NCI-H69 (cell line): ENCODE results near the gene GFOD1.

Source experiments
- DNase-seq: peaks from one replicate; lab custom pipeline; 2025; lab: John Stamatoyannopoulos, UW

Gene GFOD1

DNA sequence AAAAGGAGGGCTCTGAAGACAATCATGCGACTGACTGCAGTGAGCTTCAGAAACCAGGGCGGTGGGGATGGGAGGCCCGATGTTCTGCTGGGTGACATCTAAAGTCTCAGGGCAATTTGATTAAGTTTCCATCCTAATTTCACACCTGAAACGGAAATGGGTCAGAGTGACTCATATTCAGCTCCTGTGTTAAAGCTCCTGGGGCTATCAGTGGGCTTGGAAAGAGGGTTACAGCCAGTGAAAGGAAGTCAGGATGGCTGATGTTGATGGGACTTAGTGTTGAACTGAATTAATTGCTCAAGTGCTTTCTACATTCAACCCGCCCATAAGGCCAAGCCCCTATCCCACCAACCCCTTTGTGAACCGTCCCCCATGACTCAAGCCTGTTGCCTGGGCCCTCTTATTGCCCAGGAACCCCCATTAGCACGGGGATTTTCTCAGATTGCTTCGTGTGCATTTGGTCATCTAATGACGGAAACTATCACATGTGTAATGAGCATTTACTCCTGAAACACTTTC lies 112.0 kb downstream of the GFOD1 start:
- DNase-seq: no peak

DNA sequence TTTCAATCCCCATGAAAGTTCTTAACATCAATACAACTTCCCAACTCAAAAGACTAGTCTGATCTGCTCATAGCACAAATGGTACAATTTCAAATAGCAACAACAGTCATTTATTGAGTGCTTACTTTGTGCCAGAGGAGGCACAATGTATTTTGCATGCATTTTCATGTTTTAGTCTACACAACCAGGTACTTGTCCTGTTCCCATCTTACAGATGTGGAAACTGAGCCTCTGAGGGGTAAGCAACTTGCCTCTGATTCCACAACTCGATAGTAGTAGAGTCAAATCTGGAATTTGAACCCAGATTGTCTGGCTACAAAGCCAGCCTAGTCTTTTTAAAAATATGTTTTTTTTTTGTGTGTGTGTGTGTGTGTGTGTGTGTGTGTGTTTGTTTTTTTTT lies 113.5 kb downstream of the GFOD1 start:
- DNase-seq: no peak

GRCh38 chr6:13373488-13373886 lies 113.9 kb downstream of the GFOD1 start:
- DNase-seq: no peak

- no peak for DNase-seq
Measured at GRCh38 chr6:13372688-13373487, 114.5 kb downstream of the GFOD1 start.

GRCh38 chr6:13372076-13372475 lies 115.3 kb downstream of the GFOD1 start:
- DNase-seq: no peak

GRCh38 chr6:13371421-13372072 lies 115.9 kb downstream of the GFOD1 start:
- no peak for DNase-seq

DNA sequence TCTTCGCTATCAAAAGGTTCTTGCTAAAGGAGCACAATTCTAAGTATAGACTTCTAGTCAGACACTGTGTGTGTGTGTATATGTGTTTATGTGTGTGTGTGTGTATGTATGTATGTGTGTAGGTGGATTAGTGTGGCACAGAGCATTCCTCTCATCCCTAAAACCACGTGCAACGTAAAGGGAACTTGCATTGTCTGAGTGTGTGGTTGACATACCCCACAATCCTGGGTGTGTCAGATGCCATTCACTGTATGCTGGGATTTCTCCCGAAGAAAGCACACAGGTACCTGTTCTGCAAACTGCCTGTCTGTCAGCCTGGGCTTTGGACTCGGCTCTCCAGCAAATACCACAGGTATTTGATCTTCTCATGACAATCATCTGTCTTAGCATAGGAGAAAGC lies 116.8 kb downstream of the GFOD1 start:
- no peak for DNase-seq

DNA sequence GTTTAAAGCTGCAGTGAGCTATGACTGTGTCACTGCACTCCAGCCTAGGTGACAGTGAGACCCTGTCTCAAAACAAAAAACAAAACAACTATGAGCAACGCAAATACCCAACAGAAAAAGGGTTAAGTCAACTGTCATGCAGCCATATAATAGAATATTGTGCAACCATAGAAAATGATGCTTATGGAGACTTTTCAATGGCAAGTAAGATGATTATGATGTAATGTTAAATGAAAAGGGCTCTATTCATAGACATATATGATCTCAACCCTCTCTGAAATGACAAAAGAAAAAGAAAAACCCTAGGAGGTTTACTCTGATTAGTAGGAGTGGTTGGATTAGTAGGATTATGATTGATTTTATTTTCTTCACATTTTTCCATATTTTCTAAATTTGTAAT lies 117.8 kb downstream of the GFOD1 start:
- DNase-seq: no peak

GRCh38 chr6:13368731-13369115 lies 118.7 kb downstream of the GFOD1 start:
- DNase-seq: peak; percentile 55

- DNase-seq: peak; percentile 59
Measured at GRCh38 chr6:13368079-13368730, 119.2 kb downstream of the GFOD1 start.

DNA sequence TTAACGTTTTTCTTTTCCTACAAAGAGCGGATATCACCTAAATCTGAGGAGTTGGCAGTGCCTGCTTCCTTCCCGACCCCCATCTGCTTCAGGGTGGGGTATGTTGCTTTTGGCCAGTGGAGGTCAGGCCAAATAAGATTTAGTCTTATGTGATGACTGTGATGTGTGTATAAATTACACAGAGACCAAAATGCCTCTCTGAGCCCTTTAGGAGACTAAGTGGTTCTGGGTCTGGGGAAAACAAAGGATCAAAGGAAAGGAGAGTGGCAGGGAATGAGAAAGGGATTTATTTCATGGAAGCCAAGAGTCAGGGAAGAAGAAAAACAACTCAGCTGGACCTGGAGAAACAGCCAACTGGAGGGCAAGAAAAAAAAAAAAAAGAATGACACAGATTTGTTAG lies 120.0 kb downstream of the GFOD1 start:
- peak; percentile 77 for DNase-seq

- no peak for DNase-seq
Measured at GRCh38 chr6:13365320-13365719, 122.1 kb downstream of the GFOD1 start.

DNA sequence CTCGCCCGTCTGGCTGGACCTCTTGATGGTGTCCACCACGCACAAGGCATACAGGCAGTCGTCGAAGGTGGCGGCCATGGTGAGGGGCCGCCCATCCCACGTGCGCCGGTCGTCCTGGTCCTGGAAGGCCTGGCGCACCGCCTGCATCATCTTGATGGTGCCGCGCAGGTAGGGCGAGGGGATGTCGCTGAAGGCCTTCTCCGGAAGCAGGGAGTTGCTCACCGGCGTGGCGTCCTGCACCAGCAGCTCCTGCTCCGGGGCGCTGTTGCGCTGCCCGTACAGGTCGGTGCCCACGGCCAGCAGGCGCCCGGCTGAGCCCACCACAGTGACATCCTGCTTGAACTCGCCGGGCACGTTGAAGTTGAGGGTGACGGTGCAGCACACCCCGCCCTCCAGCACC lies 122.6 kb downstream of the GFOD1 start:
- no peak for DNase-seq

DNA sequence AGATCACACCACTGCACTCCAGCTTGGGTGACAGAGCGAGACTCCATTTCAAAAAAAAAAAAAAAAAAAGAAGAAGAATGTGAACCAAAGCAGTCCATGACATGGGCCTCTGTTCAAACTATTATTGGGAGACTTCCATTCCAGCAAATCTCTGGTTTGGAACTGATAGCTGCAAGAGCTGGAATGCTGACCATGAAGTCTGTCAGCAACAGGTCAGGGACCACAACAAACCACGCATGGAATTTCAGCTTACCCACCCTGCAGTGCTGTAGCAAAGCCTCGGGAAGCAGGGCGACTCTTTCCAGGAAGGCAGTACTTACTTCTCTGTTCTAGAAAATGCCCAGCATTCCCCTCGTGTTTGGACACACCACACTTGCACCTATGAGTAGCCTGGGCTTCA lies 125.0 kb downstream of the GFOD1 start:
- DNase-seq: no peak

DNA sequence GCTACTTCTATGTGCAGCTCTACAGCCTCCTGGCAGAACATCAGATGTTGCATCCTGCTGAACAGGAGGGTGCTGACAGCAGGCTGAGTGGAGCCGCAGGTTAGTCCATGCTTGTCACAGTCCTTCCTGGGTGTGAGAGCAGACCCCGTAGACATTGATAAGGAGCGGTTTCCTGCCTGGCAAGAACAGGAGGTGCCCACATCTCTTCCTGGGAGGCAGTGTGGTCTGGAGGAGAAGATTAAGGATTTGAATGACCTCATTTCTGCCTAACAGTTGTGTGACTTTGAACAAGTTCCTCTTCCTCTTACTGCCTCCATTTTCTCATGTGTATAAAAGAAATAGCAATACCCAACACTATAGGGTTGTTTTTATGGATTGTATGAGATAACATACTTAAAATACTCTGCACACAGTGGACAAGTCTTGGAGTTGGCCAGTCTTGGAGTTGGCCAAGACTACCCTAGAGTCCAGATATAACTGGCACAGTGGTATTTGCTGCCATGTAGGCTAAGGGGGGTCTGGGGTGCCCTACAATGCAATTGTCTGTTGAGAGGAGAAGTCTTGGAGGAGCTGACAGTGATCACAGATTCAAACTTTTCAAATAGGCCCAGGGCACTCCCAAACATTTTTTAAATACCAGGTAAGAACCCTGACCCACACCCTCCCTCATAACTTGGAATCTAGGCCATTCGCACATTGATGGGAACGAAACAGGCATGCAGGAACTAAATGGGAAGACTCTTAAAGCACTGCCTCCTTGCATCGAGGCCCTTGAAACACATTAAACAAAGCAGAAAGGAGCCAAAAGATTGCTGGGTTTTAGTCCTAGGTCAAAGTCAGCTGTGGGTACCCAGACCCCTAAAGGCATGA lies 126.5 kb downstream of the GFOD1 start:
- no peak for DNase-seq

GRCh38 chr6:13359287-13359686 lies 128.1 kb downstream of the GFOD1 start:
- DNase-seq: no peak

GRCh38 chr6:13358511-13358910 lies 128.9 kb downstream of the GFOD1 start:
- DNase-seq: no peak

- peak; percentile 28 for DNase-seq
Measured at GRCh38 chr6:13357551-13358075, 129.8 kb downstream of the GFOD1 start.

DNA sequence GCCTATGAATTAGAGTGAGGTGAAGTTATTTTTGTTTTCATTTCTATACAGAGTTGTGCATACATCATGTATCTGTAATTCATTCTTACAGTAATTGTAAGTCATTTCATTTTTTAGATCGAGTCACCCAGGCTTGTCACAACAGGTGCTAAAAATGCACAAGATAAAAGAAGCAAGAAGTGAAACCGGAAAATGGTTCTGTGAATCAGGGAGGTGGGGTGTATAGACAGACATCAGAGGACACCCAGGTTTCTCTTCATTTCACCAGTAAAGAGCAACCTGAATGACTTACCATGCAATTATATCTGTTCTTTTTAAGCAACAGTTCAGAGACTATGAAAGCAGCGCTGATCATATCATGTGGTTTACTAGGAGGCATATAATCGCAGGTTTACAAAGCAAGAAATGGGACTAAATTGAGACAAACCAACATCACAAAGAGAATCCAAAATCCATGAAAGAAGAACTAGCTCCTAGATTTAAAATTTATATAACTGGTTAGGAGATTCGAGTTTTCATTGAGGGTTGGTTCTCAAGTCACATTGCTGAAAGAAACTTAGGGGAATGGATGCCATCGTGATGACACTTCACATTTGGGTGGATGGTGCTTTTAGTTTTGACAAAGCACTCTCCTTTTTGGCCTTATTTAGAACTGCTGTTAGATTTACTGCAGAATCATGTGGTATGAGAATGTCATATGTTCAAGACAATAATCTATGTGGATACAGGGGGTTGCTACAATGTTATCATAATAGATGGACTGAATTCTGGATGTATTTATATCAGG lies 131.2 kb downstream of the GFOD1 start:
- DNase-seq: no peak

DNA sequence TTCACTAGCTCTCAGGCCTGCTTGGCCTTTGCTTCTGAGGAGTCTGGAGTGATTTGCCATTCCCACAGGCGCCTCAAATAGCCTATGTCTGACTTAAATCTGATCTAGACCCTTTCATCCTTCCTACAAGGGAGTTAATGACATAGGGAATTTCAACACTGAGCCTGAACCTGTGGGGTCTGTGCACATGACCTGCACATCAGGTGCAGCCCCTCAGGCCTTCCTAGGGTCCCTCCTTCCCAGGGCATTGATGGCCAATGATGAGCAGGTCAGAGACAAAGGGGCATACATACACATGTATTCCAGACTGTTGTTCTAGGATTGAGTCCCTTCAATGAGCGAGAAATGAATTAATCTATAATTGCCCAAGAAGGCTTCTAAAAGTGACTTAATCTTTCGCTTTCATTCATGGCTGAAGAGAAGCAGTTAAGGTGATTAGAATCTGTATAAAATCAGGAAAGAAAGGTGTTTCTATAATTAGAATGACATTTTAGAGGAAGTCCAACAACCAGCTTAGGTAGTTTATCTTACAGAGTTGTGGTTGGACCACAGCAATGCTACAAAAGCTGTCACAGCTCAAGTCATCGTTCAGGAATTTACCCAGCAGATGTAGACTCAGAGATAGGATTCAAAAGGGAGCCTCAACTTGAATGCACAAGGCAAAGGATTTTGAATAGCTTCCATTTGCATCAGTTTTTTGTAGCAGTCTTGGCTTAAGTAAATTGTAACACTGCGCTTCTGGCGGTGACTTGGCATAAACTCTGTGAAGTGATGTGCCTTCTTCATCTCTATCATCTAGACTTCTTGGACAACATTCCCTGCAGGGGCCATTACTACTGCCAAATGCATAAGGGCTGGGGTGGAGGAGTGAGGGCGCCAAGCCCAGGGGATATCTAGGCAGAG lies 132.1 kb downstream of the GFOD1 start:
- DNase-seq: no peak
